GM18861 (cell line): ENCODE results near the gene ADGRB3.
"Not testable (repeated sequence)": the region's sequence is repeated elsewhere in the genome, so short reads cannot be mapped to it uniquely, and the experiment has no call there.

Experiments used
- ATAC-seq: cut with Tn5 transposase; IDR thresholded peaks from one replicate; pipeline ENCODE4 v1.9.1; 2021; ENCODE audit not compliant: unreplicated experiment

ADGRB3 gene

GRCh38 chr6:68912805-68913204, 277.7 kb downstream of the ADGRB3 start:
- ATAC-seq: not testable (repeated sequence)

GRCh38 chr6:68915586-68915985, 280.5 kb downstream of the ADGRB3 start:
- ATAC-seq: no peak

- ATAC-seq: no peak
Measured at GRCh38 chr6:68919537-68919936, 284.5 kb downstream of the ADGRB3 start.

- ATAC-seq: no peak
Measured at GRCh38 chr6:68941345-68941744, 306.3 kb downstream of the ADGRB3 start.

GRCh38 chr6:68947721-68948120, 312.6 kb downstream of the ADGRB3 start:
- ATAC-seq: no peak

GRCh38 chr6:68951270-68951669, 316.2 kb downstream of the ADGRB3 start:
- ATAC-seq: no peak

GRCh38 chr6:68958327-68958726, 323.2 kb downstream of the ADGRB3 start:
- no peak for ATAC-seq

- ATAC-seq: peak; percentile 78
Measured at GRCh38 chr6:68967549-68968300, 332.6 kb downstream of the ADGRB3 start.

GRCh38 chr6:68968301-68968649, 333.2 kb downstream of the ADGRB3 start:
- no peak for ATAC-seq

- no peak for ATAC-seq
Measured at GRCh38 chr6:68973066-68973465, 338.0 kb downstream of the ADGRB3 start.

GRCh38 chr6:68975064-68975463, 340.0 kb downstream of the ADGRB3 start:
- ATAC-seq: no peak

- no peak for ATAC-seq
Measured at GRCh38 chr6:68975816-68976215, 340.7 kb downstream of the ADGRB3 start.

- ATAC-seq: no peak
Measured at GRCh38 chr6:68976260-68976659, 341.2 kb downstream of the ADGRB3 start.

- ATAC-seq: no peak
Measured at GRCh38 chr6:68978411-68978810, 343.3 kb downstream of the ADGRB3 start.

- ATAC-seq: not testable (repeated sequence)
Measured at GRCh38 chr6:68981668-68982067, 346.6 kb downstream of the ADGRB3 start.

GRCh38 chr6:68988698-68989097, 353.6 kb downstream of the ADGRB3 start:
- no peak for ATAC-seq

GRCh38 chr6:68990317-68990716, 355.2 kb downstream of the ADGRB3 start:
- no peak for ATAC-seq

- no peak for ATAC-seq
Measured at GRCh38 chr6:68993911-68994310, 358.8 kb downstream of the ADGRB3 start.

- ATAC-seq: no peak
Measured at GRCh38 chr6:68994521-68994920, 359.4 kb downstream of the ADGRB3 start.

GRCh38 chr6:69005199-69005598, 370.1 kb downstream of the ADGRB3 start:
- ATAC-seq: no peak

- no peak for ATAC-seq
Measured at GRCh38 chr6:69007781-69008180, 372.7 kb downstream of the ADGRB3 start.

- ATAC-seq: no peak
Measured at GRCh38 chr6:69012211-69012610, 377.1 kb downstream of the ADGRB3 start.

- no peak for ATAC-seq
Measured at GRCh38 chr6:69012876-69013275, 377.8 kb downstream of the ADGRB3 start.
